Breast epithelium (tissue), 4 donors: ENCODE measurements around the gene RREB1. TPM values are rescaled to one million over a fixed set of nuclear protein-coding genes. Genes with fewer than 3 reads are reported as not detected.

Source experiments
- DNase-seq, 2 donors: peaks; one replicate each; pipeline ENCODE4 v3.0.0-alpha.2; 2019; ENCODE audit warnings: low spot score in 2 of 2
- H3K27ac ChIP-seq, 2 donors: fragments of 200-600 bp; sonication (generic) in 1 of 2; one replicate each; pipeline ENCODE4 v1.5.1; 2016 to 2019; ENCODE audit warnings: mild to moderate bottlenecking in 1 of 2
- H3K27me3 ChIP-seq, 2 donors: fragments of 200-600 bp; sonication (generic) in 1 of 2; one replicate each; pipeline versions ENCODE4 v1.5.1 to v1.6.0; 2017 to 2019; ENCODE audit warnings: control low read depth in 1 of 2, mild to moderate bottlenecking in 1 of 2
- H3K36me3 ChIP-seq: fragments of 200-600 bp; one replicate; pipeline ENCODE4 v1.5.1; 2019
- H3K4me1 ChIP-seq, 2 donors: fragments of 200-600 bp; sonication (generic); one replicate each; pipeline ENCODE4 v1.5.1; 2016 to 2019; ENCODE audit warnings: control low read depth in 1 of 2
- H3K4me3 ChIP-seq, 3 donors: fragments of 200-600 bp; sonication (generic); 1 replicate in 2 of 3; 2 replicates in 1 of 3; pipeline ENCODE4 v1.5.1; 2016 to 2019; ENCODE audit warnings: mild to moderate bottlenecking in 3 of 3, moderate library complexity in 2 of 3
- H3K9me3 ChIP-seq, 2 donors: fragments of 200-600 bp; sonication (generic) in 1 of 2; one replicate each; pipeline ENCODE4 v1.5.1; 2016 to 2019; ENCODE audit warnings: control low read depth in 1 of 2
- CTCF ChIP-seq, 3 donors: fragments of 450-650 bp; IDR thresholded peaks; one replicate each; pipeline ENCODE4 v1.5.1; 2016 to 2017; ENCODE audit warnings: antibody characterized with exemption in 3 of 3, mild to moderate bottlenecking in 3 of 3, moderate library complexity in 3 of 3
- POLR2A ChIP-seq: fragments of 450-650 bp; IDR thresholded peaks from one replicate; pipeline ENCODE4 v1.6.1; 2016; ENCODE audit warnings: antibody characterized with exemption, mild to moderate bottlenecking, moderate library complexity
- POLR2AphosphoS5 ChIP-seq, 3 donors: sonication (generic); formaldehyde crosslinking; IDR thresholded peaks; one replicate each; pipeline ENCODE4 v1.6.1; 2017; ENCODE audit warnings: antibody characterized with exemption in 3 of 3
- intact Hi-C: fragments of 100-400 bp; cut with DNase I; formaldehyde crosslinking; loops from one replicate; pipeline ENCODE4 v1.15.1; 2023; ENCODE audit warnings: low total_unique reads
- total RNA-seq, 3 donors: library from RNA; depleted of rRNA; stranded (reverse); fragments of >200 nt; gene quantifications; one replicate each; pipeline ENCODE4 v1.1.0, GENCODE V29; 2016

Gene RREB1
- total RNA-seq, 3 donors from 2014 or later, result 36.0 to 39.8 (median 39.7) TPM

GRCh38 chr6:7142228-7142801 is 34.6 kb downstream of the RREB1 start:
- no peaks in the 10 kb centered on the region for H3K36me3 ChIP-seq
- peak overlapping the region; percentile 99 for H3K27ac ChIP-seq
- DNase-seq, result no peak
- H3K27me3 ChIP-seq, result no peaks in the 10 kb centered on the region
- H3K9me3 ChIP-seq, result no peaks in the 10 kb centered on the region
- intact Hi-C loops, result no loop called here
- TF ChIP-seq CTCF (IDR thresholded peaks at IDR 0.05) (no peak), POLR2A (no peak), POLR2AphosphoS5 (IDR thresholded peaks at IDR 0.05) (no peak)
- H3K4me1 ChIP-seq, result peaks cover 0 to 13% of the 10 kb centered on the region in 2 donors
- no peak overlapping the region for H3K4me3 ChIP-seq

GRCh38 chr6:7142918-7143475 is 35.2 kb downstream of the RREB1 start:
- Histone ChIP-seq H3K4me1 (peaks cover 3 to 17% of the 10 kb centered on the region in 2 donors), H3K27me3 (no peaks in the 10 kb centered on the region)
- TF ChIP-seq POLR2A (no peak), CTCF (IDR thresholded peaks at IDR 0.05) (no peak), POLR2AphosphoS5 (IDR thresholded peaks at IDR 0.05) (no peak)

GRCh38 chr6:7143476-7143974 is 35.8 kb downstream of the RREB1 start:
- H3K36me3 ChIP-seq, result no peaks in the 10 kb centered on the region
- TF ChIP-seq POLR2A (no peak), CTCF (IDR thresholded peaks at IDR 0.05) (no peak), POLR2AphosphoS5 (IDR thresholded peaks at IDR 0.05) (no peak)
- peaks cover 3 to 17% of the 10 kb centered on the region in 2 donors for H3K4me1 ChIP-seq
- no peaks in the 10 kb centered on the region for H3K27me3 ChIP-seq
- no peaks in the 10 kb centered on the region for H3K9me3 ChIP-seq
- no peak overlapping the region for H3K4me3 ChIP-seq
- no peak for DNase-seq
- H3K27ac ChIP-seq, result peak overlapping the region; percentile 8 to 99
- intact Hi-C loops, result no loop called here

More at GRCh38 chr6:7142918-7143475, 35.2 kb downstream of the RREB1 start:
- H3K9me3 ChIP-seq, result no peaks in the 10 kb centered on the region
- H3K27ac ChIP-seq, result peak overlapping the region; percentile 8 to 99
- intact Hi-C loops, result no loop called here
- H3K36me3 ChIP-seq, result no peaks in the 10 kb centered on the region
- no peak overlapping the region for H3K4me3 ChIP-seq
- DNase-seq, result no peak

GRCh38 chr6:7144872-7145584 is 37.3 kb downstream of the RREB1 start:
- Histone ChIP-seq H3K9me3 (no peaks in the 10 kb centered on the region), H3K36me3 (no peaks in the 10 kb centered on the region), H3K4me3 (peak overlapping the region in 2 of 3 donors; percentile 26 to 47), H3K27ac (peak overlapping the region; percentile 88 to 91), H3K27me3 (no peaks in the 10 kb centered on the region), H3K4me1 (peaks cover 3 to 17% of the 10 kb centered on the region in 2 donors)
- no peak for DNase-seq
- intact Hi-C loops, result no loop called here
- TF ChIP-seq POLR2AphosphoS5 (IDR thresholded peaks at IDR 0.05) (no peak), POLR2A (no peak), CTCF (IDR thresholded peaks at IDR 0.05) (no peak)

- H3K27ac ChIP-seq, result peak overlapping the region; percentile 88 to 91
- DNase-seq, result no peak
- H3K4me1 ChIP-seq, result peaks cover 3 to 17% of the 10 kb centered on the region in 2 donors
- TF ChIP-seq CTCF (IDR thresholded peaks at IDR 0.05) (no peak), POLR2AphosphoS5 (IDR thresholded peaks at IDR 0.05) (no peak), POLR2A (no peak)
- no peaks in the 10 kb centered on the region for H3K27me3 ChIP-seq
- no peaks in the 10 kb centered on the region for H3K9me3 ChIP-seq
- intact Hi-C loops, result no loop called here
- no peaks in the 10 kb centered on the region for H3K36me3 ChIP-seq
- H3K4me3 ChIP-seq, result peak overlapping the region in 2 of 3 donors; percentile 26 to 47
Measured at GRCh38 chr6:7145585-7145884, 37.8 kb downstream of the RREB1 start.
